NCI-H1694 treated with DMSO at 0.1 percent for 48 hours (cell line): Measurements from ENCODE around the gene ZXDC.

Experiments
- DNase-seq: peaks from one replicate; lab custom pipeline; 2025; lab: John Stamatoyannopoulos, UW

ZXDC gene

GRCh38 chr3:126488886-126489569 lies 13.3 kb upstream of the ZXDC start:
- no peak for DNase-seq

- DNase-seq = no peak
Measured at GRCh38 chr3:126488185-126488584, 12.5 kb upstream of the ZXDC start.

- no peak for DNase-seq
Measured at GRCh38 chr3:126487151-126487771, 11.6 kb upstream of the ZXDC start.

GRCh38 chr3:126486360-126486847 lies 10.7 kb upstream of the ZXDC start:
- peak; percentile 88 for DNase-seq

GRCh38 chr3:126485956-126486355 lies 10.3 kb upstream of the ZXDC start:
- DNase-seq = no peak

GRCh38 chr3:126485176-126485897 lies 9.6 kb upstream of the ZXDC start:
- no peak for DNase-seq

- DNase-seq = no peak
Measured at GRCh38 chr3:126484662-126485061, 9.0 kb upstream of the ZXDC start.

- no peak for DNase-seq
Measured at GRCh38 chr3:126484148-126484547, 8.5 kb upstream of the ZXDC start.

GRCh38 chr3:126483321-126483761 lies 7.7 kb upstream of the ZXDC start:
- DNase-seq = no peak

- DNase-seq = no peak
Measured at GRCh38 chr3:126482503-126483255, 7.0 kb upstream of the ZXDC start.

GRCh38 chr3:126481808-126482502 lies 6.3 kb upstream of the ZXDC start:
- no peak for DNase-seq

- no peak for DNase-seq
Measured at GRCh38 chr3:126480861-126481260, 5.2 kb upstream of the ZXDC start.

- DNase-seq = no peak
Measured at GRCh38 chr3:126480206-126480605, 4.5 kb upstream of the ZXDC start.

GRCh38 chr3:126479642-126480041 lies 4.0 kb upstream of the ZXDC start:
- no peak for DNase-seq

- no peak for DNase-seq
Measured at GRCh38 chr3:126478581-126479310, 3.1 kb upstream of the ZXDC start.

- no peak for DNase-seq
Measured at GRCh38 chr3:126477061-126477380, 1.3 kb upstream of the ZXDC start.

- DNase-seq = no peak
Measured at GRCh38 chr3:126476166-126477060, 722 bp upstream of the ZXDC start.

- no peak for DNase-seq
Measured at GRCh38 chr3:126474498-126475412, 936 bp downstream of the ZXDC start.
